SIG-M5 treated with dmso at 0.1 percent for 504 hours (cell line): Measurements from ENCODE around the gene FAM3D.
"Not testable (repeated sequence)": the region's sequence is repeated elsewhere in the genome, so short reads cannot be mapped to it uniquely, and the experiment has no call there.

Experiments used
- DNase-seq: peaks from one replicate; lab custom pipeline; 2025; ENCODE audit not compliant: unreplicated experiment; lab: John Stamatoyannopoulos, UW

The FAM3D gene

DNA sequence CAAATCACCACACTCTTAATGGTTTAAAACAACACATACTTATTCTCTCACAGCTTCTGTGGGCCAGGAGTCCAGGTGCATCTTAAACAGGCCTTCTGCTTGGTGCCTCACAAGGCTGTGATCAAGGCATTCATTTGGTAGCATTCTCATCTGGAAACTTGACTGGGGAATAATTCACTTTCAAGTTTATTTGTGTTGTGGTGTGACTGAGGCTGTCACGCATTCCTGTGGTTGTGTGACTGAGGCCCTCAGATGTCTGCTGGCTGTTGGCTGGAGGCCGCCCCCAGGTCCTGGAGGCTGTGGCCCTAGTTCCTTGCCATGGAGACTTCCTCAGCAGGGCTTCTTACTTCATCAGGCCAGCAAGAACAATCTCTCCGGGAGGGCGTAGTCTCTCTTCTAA, 16.9 kb upstream of the FAM3D start:
- no peak for DNase-seq

DNA sequence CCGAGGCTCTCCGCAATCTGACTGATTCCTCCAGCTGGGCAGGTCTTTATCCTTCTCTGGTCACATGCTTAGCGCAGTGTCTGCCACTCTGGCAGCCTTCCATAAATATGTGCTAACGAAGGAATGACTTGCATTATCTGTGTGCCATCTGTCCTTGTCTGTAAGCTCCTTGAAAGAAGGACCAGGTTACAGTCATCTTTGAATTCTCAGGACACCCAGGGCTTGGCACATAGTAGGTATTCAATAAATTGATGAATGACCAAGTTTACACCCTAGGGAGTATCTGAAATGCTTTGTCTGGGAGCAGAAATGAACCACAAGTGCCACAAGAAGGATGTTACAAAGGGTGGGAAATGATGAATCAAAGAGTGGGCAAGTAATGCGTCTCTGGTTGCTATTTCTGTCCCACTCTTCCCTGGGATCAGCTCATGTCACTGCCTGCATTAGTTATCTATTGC, 16.5 kb upstream of the FAM3D start:
- no peak for DNase-seq

DNA sequence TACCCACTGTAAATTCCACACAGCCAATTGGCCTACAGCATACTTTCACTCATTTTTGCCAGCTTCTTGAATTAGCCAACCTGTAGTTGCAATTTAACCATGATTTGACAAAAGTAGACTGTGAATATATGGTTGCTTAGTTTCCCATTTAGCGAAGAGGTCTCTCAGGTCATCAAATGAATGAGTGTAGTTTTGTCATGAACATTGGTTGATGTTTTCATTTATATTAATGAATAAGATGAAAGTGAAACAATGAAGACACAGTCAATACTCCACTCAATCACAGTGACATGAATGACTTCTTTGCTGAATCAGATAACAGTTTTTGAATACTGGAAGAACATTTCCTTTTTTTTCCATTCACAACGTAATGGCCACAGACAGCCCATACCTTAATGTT, 15.3 kb upstream of the FAM3D start:
- DNase-seq = no peak

DNA sequence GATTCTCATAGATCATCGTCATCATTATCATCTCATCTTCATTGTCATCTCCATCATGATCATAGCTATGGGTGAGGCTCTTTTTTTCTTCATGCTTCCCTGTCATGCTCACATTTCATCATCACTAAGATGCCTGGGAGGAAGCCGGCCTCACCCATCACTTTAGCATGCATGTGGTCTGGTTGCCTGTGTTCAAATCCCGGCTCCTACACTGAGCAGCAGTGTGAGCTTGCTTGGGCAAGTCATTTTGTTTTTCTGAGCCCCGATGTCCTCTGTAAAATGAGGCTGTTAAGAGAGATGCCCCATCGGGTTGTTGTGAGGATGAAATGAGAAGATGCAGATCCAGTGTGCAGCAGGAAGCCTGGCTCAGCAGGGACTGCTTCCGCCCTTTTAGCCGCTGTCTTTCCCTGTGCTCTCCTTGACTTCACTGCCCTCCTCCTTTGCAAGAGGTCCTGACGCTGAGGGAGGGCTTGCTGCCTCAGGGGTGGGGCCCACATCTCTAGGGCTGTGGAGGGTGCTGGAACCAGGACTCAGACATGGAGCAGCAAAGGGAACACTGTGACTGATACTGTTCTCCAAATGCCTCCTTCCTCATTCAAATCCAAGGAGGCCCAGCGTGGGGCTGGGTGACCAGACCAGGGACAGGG, 14.4 kb upstream of the FAM3D start:
- DNase-seq = no peak

DNA sequence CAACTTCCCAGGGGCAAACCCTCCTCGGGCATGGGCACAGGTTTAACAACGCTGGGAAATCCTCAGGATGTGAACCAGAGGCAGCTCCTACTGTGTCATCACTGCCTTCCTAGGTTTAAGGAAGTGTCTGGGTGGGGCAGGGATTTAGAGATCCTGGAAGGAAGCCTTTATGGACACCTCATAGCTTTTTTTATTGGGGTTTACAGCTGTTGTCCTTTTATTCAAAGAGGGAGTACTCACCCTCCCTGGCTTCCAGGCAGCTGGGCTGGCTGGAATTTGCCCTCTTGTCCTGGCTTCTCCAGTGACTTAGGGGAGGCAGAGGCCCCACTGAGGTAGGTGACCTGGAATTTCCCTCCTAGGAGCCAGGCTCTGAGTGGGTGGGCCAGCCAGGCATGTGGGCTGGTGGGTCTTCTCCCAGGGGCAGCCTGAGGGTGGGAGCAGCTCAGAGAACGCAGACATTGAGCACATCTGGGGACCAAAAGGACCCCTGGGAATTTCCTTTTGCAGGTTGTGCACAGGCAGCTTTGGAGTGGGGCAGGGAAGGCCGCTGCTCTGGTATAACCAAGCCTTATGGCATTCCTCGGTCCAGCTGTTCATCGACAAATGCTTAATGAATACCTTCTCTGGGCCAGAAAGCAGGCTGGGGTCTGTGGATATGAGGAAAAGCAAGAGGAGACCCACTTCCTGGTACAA, 13.5 kb upstream of the FAM3D start:
- no peak for DNase-seq

DNA sequence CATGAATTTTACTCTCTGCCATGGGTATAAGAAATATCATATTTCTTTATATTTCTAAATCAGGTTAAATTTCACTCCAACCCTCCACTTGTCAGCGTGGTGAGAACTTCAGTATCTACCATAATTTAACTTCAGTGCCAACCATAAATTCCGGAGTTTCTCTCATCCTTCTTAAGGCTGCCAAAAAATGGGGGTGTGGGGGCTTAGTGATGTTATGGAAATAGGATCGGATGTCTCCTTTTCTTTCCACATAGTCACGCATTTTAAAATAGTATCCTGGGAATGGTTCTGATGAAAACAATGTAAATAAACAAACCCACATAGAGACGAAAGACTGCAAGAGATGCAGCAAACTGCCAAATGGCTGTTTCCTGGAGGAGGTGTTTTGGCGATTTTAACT, 12.9 kb upstream of the FAM3D start:
- no peak for DNase-seq

DNA sequence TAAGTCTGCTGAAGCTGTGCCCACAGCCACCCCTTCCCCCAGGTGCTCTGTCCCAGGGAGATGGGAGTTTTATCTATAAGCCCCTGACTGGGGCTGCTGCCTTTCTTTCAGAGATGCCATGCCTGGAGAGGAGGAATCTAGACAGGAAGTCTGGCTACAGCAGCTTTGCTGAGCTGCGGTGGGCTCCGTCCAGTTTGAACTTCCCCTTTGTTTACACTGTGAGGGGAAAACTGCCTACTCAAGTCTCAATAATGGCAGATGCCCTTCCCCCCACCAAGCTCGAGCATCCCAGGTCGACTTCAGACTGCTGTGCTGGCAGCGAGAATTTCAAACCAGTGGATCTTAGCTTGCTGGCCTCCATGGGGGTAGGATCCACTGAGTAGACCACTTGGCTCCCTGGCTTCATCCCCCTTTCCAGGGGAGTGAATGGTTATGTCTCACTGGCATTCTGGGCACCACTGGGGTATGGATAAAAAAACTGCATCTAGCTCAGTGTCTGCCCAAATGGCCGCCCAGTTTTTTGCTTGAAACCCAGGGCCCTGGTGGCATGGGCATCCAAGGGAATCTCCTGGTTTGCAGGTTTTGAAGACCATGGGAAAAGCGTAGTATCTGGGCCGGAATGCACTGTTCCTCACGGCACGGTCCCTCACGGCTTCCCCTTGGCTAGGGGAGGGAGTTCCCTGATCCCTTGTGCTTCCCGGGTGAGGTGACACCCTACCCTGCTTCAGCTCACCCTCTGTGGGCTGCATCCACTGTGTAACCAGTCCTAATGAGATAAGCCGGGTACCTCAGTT, 11.8 kb upstream of the FAM3D start:
- not testable (repeated sequence) for DNase-seq

DNA sequence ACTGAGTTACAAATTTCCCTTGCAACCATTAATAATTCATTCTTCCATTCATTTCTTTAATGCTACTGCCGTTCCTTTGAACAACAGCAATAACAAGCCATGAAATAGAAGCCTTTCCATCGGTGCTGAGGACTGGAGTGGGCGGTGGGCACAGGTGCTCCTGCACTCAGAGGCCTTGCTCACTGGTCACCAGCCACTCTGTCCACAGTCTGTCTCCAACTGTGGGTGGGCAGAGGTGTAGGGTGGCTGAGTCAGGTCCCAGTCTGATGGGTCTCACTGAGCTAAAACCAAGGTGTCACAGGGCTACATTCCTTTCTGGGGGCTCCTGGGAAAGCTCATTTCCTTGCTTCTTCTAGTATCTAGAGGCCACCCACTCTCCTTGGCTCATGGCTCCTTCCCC, 6.3 kb upstream of the FAM3D start:
- DNase-seq = no peak

DNA sequence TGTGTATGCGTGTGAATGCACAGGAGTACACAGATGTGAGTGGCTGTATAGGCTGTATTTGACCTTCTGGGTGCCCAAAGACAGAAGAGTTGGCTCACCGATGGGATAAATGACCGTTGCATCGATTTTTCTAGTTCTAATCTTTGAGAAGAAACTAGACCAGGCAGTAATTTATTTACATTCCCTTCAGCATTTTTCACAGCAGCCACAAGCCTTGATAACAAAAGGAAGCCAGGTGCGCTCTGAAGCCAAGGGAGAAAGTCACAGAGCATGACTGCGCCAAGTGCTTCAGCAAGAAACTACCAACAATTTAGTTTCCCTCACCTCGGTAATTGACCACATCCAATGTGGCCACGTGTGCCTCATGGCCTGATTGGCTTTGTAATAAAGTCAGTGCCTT, 5.9 kb upstream of the FAM3D start:
- DNase-seq = no peak

DNA sequence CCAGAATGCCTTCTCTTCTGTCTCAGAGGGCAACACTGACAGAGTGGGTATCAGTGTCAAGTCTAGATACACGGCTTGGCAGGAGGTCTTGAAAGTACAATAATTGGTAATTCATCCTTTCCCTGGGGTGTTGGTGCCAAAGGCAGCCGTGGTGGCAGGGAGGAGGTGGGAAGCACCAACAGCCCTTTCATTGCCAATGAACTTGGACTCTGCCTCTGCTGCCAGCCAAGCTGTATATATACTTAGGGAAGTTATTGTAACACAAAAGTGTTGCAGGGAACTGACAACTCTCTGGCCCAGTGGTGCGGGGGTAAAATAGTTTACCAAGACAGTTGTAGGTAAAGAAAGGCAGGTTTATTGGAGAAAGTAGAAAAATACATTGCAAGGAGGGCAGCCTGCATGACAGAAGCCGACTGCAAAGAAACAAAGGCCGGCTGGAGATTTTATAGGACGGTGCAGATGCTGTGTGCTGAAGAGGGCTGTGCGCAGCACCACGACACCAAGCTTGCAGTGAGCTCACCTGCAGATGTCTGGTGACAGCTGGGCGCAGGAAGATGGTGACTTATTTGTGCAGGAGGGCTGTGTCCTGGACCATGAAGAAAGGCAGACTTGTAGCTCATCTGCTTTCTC, 4.0 kb upstream of the FAM3D start:
- no peak for DNase-seq

DNA sequence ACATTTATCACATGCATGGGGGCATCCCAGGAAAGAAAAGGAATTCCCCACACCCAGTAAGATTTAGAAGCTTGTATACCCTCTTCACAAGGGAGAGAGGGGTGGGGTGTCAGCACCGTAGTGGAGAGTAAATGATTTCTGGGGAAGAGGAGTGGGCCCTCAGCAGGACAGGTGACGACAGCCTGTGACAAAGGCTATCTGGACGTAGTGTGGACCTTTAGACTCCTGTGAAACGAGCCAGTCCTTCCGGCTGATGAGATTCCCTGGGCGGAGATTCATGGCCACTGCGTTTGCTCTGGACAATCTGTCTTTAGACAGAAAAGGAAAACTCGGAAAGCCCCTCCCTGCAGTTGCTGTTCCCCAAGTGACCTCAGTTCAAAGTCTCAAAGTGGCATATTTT, 1.7 kb upstream of the FAM3D start:
- DNase-seq = no peak

DNA sequence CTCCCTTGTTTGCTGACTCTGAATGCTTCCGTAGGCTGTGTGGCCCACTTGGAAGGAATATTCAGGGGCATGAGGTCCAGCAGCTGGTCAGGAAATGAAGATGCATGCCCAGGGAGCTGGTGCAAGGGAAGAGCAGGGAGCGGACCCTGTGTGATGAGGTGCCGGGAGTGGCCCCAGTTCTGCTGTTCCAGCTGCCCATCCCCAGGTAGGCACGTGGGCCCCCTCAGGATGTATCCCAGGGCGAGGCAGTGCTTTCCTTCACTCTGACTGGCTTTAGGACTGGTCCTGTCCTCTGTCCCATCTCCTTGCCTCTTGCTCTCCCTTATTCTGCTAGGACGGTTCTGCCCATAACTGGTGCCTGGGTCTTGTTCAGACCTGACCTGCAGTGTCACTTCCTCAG, 1.1 kb upstream of the FAM3D start:
- DNase-seq = no peak

DNA sequence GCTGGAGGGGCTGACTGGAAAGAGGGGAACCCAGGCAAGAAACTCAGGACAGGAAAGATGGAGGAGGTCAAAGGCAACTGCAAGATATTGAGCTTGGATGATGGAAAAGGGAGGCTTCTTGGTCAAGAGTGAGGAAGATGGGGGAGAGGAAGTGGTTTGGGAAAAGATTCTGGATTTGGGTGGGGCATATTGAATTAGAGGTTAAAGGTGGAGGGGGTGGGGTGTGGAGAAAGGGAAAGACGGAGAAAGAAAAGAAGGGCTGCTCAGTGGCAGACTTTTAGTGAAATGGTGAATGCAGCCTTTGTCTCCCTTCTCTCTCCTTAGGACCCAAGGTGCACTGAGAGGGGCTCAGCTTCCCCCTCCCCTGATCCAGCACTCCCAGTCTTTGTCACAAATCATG, 655 bp upstream of the FAM3D start:
- no peak for DNase-seq

DNA sequence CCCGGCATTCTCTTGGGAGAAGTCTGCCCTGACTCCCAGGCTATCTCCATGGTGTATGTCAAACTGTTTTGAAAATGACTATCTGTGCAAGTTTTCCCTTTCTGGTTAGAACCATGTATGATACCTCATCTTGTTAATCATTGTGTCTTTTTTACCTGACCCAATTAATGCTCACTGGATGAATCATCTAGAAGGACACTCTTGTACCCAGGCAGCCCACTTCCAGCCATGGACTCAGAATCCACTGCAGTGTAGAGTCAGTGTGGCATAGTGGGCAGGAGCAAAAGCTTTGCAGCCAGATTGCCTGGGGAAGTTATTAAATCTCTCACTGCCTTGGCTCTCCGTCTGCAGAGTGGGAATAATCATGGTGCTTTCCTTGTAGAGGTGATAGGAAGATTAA, 1.2 kb downstream of the FAM3D start:
- DNase-seq = no peak

DNA sequence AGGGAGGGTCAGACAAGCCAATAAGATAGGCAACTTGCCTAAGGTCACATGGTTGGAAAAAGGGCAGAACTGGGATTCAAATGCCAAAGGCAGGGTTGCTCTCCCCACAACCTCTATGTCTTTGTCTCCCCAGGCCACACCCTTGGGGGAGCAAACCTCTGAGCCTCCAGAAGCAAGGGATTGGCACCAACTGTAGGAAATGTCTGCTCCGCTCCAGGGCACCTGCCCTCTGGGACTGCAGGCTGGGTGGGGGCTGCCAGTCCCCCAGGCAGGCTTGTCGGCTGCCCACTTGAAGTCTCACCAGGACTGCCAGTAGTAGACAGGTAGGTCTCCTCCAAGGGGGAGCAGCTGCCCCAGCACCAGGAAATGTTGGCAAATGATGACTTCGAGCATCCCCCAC, 2.0 kb downstream of the FAM3D start:
- DNase-seq = no peak

DNA sequence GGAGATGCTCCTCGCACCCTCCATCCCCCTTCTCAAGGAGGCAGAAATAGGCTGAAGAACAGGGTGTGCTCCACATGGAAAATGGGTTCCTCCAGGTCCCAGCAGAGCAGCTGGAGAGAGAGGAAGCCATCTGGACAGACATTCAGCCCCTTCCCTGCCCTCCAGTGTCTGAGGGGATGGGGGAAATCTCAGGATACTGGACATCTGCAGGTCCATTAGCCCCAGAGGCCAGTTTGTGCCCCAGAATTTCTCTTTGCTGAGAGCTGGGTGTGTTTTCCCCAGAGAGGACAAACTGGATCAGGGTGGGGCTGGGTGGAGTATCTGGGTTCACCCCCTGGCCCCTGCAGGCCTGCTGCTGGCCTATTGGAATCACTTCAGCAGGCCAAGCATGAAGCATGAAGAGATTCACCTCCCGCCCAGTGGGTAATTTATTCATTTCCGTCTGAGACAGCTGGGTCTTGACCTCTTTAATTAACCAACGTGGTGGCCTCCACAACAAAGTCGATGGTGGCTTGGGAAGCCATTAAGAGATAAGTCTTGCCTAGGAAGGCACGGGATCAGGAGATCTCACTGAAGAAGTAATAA, 4.6 kb downstream of the FAM3D start:
- no peak for DNase-seq

DNA sequence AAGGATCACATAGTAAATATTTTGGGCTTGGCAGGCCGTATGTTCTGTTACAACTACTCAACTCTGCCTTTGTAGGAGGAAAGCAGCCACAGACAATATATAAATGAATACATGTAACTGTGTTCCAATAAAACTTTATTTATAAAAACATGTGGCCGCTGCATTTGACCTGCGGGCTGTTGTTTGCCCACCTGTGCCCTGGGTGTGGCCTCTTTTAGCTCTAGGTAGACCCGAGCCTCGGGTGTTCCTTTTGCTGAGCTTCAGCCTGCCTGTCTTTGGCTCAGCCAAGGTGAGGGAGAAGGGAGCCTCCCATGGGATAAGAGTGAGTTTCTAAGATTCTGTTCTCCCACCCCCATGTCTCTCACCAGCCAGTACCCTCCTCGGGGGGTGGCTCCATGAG, 5.6 kb downstream of the FAM3D start:
- DNase-seq = no peak

DNA sequence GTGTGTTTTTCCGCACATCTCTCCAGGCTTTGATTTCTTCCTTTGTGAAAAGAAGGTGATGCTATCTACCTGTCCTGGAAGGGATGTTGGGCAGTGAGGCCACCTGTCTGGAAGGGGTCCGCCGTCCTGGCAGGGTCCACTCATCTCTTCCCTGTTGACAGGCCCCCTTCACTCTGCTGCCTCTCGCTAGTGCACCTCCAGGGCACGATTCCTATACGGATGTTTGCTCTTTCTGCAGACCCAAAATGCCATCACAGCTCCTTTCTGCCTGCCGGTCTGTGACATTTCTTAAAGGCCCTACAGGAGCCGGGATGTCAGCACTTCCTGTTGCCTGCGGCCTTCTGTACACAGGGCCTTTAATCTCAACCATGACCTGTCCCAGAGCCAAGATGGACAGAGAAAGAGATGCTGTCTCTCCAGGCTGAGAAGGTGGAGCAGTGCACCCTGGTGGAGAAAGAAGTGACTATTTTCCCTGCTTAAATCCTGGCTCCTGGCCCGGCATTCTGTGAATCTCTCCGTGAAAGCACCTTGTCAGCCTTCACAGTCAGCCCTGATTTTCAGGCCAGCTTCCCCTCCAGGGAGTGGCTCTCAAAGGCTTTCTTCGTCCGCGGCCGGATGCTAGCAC, 7.4 kb downstream of the FAM3D start:
- DNase-seq = no peak

DNA sequence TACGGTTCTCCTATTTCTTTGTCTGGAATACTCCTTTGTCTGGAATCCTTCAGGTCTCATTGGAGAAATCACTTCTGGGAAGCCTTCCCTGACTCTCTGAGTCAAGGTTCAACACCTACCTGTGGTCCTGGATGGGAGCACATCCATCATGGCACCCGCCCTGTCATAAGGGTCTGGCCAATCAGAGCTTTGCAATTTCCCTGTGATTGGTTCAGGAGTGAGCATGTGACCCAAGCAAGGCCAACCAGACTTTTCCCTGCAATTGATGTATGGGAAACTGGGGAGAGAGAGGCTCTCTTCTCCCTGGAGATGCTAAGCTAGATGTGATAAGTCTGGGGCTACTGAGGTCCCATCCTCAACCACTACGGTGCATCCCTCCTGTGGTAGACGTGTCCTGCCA, 8.1 kb downstream of the FAM3D start:
- DNase-seq = no peak

DNA sequence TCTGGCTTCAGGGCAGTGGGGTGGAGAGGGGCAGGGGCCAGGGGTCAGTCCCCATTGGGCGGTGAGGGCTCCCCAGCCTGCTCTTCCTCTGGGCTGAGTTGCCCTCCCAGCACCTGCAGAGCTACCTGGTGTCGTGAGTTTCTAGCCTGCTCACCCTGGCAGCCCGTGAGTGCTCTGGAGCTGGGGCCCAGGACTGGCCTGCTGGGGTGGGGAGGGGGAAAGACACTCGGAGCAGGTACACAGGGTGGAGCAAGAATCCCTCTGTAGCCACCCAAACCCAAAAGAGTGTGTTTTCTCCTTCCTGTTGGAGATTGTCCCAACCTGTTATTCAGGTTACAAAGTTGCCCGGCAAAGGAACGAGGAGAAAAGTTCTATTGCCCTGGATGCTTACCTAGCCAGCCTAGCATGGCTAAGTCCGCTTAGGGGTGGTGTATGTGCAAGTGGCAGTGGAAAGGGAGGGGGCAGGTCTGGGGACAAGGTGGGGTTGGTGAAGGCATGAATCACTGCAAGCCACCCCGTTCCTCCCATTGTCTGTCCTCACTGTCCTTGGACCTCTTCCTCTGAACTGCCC, 8.9 kb downstream of the FAM3D start:
- no peak for DNase-seq
